C4-2B (cell line): ENCODE data around the gene ARMH1.
"Not testable (repeated sequence)": the region's sequence is repeated elsewhere in the genome, so short reads cannot be mapped to it uniquely, and the experiment has no call there.

Source experiments
- H3K27ac ChIP-seq: fragments of 450-650 bp; 2 replicates; pipeline ENCODE4 v1.5.1; 2017
- ZFX ChIP-seq: fragments of 450-650 bp; IDR thresholded peaks from 2 replicates; pipeline ENCODE4 v1.6.1; 2017
- TF ChIP-seq, protein P1 (sequence below): fragments of 450-650 bp; conservative IDR thresholded peaks from 2 replicates; pipeline ENCODE4 v1.5.1; 2017; ENCODE audit warnings: mild to moderate bottlenecking

Gene ARMH1

GRCh38 chr1:44661781-44662682 lies 12.5 kb upstream of the ARMH1 start:
- TF ChIP-seq, protein P1, sequence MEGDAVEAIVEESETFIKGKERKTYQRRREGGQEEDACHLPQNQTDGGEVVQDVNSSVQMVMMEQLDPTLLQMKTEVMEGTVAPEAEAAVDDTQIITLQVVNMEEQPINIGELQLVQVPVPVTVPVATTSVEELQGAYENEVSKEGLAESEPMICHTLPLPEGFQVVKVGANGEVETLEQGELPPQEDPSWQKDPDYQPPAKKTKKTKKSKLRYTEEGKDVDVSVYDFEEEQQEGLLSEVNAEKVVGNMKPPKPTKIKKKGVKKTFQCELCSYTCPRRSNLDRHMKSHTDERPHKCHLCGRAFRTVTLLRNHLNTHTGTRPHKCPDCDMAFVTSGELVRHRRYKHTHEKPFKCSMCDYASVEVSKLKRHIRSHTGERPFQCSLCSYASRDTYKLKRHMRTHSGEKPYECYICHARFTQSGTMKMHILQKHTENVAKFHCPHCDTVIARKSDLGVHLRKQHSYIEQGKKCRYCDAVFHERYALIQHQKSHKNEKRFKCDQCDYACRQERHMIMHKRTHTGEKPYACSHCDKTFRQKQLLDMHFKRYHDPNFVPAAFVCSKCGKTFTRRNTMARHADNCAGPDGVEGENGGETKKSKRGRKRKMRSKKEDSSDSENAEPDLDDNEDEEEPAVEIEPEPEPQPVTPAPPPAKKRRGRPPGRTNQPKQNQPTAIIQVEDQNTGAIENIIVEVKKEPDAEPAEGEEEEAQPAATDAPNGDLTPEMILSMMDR = no peak
- TF ChIP-seq ZFX = no peak
- no peak overlapping the region for H3K27ac ChIP-seq

DNA sequence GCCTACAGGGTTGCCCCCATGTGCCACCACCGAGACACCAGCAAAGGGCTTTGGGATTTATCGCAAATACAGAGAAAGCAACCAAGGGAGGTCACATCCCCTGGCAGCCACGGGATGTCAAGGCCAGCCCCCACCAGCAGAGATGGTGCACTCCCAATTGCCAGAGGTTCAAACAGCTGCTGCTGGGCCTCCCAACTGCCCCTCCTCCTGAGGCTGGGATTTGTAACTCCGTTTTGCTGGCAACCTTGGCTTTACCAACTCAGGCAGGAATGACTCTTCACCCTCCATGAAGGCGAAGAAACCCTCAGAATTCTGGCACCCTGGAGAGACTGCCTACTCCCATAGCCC lies 11.9 kb upstream of the ARMH1 start:
- H3K27ac ChIP-seq = no peak overlapping the region
- TF ChIP-seq ZFX = no peak
- TF ChIP-seq, protein P1 = no peak

- H3K27ac ChIP-seq = no peak overlapping the region
- TF ChIP-seq, protein P1 = no peak
- TF ChIP-seq ZFX = no peak
Measured at GRCh38 chr1:44663417-44663816, 11.1 kb upstream of the ARMH1 start.

GRCh38 chr1:44664730-44665370 lies 9.7 kb upstream of the ARMH1 start:
- H3K27ac ChIP-seq = no peak overlapping the region
- TF ChIP-seq ZFX = no peak
- TF ChIP-seq, protein P1 = no peak

DNA sequence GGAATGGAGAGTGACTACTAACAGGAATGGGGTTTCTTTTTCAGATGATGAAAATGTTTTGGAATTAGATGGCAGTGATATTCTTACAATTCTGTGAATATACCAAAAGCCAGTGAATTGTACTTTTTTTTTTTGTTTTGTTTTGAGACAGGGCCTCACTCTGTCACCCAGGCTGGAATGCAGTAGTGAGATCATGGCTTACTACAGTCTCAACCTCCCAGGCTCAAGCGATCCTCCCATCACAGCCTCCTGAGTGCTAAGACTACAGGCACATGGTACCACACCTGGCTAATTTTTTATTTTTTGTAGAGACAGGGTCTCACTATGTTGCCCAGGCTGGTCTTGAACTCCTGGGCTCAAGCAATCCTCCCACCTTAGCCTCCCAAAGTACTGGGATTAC lies 7.8 kb upstream of the ARMH1 start:
- H3K27ac ChIP-seq = not testable (repeated sequence)

DNA sequence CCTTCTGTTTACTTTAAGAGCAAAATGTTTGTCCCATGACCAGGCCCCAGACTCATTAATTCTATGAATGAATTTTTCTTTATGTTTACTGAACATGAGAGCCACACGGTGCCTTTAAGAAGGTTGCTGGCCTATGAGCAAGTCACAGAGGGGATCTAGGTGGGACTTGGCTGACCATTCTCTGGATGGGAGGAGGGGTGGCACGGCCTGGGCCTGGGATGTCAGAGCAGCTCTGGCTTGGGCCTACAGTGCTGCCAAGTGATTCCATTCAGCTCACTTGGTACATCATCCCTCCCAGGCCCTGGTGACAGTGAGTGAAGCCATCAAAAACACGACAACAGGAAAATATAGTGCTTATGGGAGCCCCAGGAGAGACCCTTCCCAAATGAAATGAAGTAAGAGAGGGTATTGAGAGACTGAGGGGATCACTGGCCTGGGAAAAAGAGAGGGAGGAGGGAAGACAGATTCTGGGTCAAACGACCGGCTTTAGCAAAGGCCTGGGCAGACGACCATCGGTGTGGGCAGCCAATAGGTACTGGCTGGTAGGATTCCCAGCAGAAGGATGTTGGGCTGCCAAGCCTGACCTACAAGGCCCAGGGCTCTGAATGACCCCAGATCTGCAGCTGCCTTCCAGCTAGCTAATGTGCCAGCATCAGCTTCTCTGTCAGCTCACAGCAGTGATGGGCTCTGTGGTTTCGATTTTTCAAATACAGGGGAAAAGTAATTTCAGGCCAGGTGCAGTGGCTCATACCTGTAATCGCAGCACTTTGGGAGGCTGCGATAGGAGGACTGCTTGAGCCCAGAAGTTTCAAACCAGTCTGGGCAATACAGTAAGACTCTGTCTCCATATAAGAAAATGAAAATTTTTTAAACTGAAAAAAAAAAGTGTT lies 3.5 kb upstream of the ARMH1 start:
- TF ChIP-seq, protein P1 = no peak
- TF ChIP-seq ZFX = no peak
- H3K27ac ChIP-seq = no peak overlapping the region

DNA sequence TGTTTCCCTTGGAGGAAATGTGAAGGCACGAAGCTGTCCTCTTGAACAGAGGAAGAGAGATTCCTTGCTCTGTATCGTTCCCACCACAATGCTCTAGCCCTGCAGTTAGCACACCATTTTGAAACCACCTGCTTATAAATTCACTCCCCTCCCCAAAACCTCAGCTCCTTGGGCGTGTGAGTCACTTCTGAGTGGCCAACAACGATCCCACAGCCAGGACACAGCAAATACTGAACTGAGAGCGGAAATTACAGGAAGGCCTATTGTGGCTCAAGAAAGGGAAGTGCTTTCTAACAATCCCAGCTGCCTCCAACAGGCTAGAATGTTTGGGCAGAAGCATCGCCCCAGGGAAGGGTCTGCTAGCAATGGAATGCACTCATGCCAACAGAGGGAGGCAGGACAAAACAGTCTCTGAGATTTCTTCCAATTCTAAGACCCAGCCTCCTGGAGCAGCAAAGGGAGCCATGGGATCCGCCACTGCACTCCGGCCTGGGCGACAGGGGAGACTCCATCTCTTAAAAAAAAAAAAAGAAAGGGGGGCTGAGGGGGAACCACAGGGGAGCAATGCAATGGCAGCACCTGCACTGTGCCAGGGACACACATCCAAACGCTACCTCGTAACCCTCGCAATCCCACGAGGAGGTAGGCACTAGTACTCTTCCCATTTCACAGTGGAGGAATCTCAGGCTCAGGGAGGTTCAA lies 2.1 kb upstream of the ARMH1 start:
- TF ChIP-seq, protein P1 = no peak
- no peak for TF ChIP-seq ZFX
- H3K27ac ChIP-seq = no peak overlapping the region
